ELF-1 (cell line): ENCODE results near the gene JMJD1C.

ENCODE experiments used
- DNase-seq: peaks from one replicate; pipeline ENCODE4 v3.0.0-alpha.2; 2016; ENCODE audit warnings: low read depth, low spot score

JMJD1C gene

DNA sequence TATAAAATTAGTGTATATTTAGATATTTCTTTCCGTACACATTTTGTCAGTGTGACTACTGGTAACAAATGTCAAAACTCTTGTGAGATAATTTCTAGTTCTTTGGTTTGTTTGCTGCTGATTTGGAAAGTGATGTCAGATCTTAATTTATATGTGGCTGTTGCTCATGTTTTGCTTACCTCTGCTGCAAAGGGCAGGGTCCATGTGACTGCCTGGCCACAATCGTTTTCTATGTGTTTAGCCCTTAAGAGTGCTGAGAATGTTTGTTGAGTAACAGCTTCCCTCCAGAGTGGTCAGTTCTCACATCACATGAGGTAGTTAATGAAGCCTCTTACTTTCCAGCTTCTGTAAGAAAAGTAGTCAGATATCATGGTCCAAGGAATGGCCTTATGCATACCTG is 328.5 kb downstream of the JMJD1C start:
- no peak for DNase-seq

DNA sequence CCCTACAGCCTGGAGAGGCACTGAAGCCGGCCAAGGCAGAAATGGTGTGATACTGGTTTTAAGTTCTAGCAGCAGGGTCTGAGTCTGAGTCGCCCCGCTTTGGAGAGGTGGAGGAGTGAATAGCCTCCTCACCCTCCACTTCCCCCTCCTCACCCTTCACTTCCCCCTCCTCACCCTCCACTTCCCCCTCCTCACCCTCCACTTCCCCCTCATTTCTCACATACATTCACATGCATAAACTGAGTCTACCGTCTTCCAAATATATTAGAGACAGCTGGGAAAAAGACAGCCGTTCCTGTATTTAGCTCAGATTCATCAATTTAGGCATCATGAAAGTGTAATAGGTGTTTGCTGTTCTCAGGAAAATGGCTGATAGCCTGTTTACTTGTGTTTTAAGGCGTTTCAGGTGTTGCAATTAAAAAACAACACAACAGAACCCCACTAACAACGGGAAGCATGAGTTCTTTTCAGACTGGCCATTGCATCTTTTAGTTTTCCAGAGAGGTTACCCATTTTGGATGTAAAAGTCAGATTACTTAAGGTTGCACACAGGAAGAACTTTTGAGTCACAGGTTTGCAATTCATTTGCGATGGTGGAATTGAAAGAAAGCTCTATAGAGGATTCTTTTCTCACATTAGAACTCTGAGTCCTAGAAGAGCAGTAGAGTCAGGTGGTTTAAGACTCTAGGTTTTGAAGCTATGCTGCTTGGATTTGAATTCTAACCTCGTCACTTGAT is 331.8 kb downstream of the JMJD1C start:
- no peak for DNase-seq

DNA sequence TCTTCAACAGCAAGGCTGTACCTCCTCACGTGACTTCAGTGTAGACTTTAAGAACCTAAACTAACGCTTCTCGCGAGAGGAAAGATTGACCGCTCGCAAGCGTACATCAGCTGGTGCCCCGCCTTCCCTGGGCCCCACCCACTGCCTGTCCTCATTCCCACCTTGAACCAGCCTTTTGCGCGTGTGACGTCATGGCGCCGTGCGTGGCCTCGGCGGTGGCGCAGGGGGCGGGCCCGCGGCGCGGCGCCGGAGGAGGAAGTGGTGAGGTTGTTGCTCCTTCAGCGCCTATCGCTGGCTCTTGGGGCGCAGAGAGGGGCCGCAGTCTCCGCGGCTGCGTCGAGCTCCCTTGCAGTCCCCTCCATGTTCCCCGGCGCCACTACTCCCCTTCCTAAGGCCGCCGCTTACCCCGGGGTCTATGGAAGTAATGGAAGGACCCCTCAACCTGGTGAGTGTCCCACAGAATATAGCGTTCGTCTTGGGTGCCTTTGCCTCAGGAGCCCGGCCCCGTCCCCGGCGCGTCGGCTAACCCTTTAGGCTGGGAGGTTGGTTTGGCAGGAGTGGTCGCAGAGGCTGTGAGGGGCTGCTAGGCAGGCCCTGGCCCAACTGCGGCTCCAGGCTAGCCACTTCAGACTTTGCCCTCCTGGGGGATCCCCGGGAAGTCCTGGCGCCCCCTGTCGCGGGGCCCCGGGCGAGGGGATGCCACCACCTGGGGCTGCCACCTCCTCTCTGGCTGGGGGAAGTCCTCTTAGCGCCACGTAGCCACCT is 332.5 kb downstream of the JMJD1C start, which contains the start of gene NRBF2:
Gene NRBF2 (plus strand): TSS at position 273 of the 765 bp plus-strand sequence. CDS start 143 bp downstream, at position 416.
- peak; percentile 99 for DNase-seq

DNA sequence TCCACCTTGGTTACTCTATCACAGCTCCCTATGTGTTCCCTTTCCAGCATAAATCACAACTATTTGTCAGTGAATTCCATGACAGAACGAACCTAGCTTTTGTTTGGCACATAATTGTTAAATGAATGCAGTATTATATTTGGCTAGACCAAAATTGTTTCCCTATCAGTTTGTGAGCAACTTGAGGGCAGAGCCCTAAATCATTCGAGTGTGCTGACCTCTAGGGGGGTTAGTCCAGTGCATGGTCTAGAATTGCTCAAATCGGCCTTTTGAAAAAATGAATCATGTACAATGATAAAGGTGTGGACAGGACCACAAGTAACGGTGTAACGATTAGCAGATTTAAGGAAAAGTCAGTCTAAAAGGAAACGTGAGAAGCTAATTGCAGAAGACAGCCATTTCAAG is 333.1 kb downstream of the JMJD1C start:
- DNase-seq = no peak

DNA sequence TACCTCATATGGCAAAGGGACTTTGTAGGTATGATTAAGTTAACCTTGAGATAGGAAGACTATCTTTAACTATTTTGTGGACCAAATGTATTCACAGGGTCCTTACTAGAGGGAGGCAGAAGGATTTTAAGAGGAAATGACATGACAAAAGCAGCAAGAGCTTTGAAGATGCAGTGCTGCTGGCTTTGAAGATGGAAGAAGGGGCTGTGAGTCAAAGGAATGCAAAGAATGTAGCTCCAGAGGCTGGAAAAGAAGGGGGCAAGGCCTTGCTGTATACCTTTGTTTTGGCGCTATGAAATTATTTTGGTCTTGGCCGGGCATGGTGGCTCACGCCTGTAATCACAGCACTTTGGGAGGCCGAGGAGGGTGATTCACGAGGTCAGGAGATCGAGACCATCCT is 335.9 kb downstream of the JMJD1C start:
- DNase-seq = peak; percentile 81

DNA sequence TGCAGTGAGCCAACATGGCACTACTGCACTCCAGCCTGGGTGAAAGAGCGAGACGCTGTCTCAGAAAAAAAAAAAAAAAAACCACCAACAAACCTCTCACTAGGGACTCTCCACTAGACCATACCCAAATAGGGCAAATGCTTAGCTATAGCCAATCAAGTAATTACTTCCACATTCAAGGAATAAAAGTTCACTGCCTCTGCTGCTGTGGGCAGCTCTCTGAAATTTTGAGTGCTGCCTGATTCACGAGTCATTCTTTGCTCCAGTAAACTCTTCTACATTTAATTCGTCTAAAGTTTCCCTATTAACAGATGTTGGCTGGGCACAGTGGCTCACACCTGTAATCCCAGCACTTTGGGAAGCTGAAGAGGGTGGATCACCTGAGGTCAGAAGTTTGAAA is 337.3 kb downstream of the JMJD1C start:
- DNase-seq = no peak

DNA sequence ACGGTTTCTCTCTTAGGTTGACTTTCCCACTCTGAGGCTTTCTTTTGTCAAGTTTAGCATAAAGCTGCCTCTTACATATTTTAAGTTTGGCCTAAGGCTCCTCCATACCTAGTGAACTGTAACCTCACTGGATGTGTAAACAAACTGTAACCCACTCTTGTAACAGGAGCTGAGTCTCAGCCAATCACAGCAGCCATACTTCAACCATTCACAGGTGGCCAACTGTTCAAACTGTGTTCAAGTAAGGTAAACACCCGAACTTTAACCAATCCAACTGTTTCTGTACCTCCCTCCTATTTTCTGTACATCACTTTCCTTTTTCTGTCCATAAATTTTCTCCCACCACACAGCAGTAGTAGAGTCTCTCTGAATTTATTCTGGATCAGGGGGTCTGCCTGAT is 340.3 kb downstream of the JMJD1C start:
- DNase-seq = no peak

DNA sequence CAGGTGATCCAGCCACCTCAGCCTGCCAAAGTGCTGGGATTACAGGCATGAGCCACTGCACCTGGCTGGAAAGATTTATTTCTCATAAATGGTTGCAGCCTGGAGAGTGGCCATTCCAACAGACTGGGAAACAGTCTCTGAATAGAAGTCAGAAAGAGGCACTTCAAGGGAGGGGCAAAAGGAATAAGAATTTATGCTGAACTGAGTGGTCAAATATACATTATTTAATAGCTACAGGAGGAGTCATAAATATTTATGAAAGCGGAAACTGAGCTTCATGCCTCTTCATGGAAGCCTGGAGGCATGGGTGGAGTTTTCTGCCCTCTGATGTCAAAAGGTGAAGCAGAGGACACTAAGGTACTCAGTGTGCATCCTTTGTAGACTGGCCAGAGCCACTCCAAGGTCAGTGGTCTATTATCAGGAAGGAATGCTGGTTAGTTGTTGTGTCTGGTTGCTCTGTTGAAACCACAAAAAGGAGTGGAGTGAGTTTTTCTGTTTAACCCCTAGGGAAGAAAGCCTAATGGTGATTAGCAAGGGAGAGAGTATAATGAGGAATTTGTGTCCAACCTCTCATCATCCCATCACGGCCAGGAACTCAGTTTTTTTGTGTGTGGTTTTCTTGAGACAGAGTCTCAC is 341.9 kb downstream of the JMJD1C start:
- DNase-seq = peak; percentile 12

DNA sequence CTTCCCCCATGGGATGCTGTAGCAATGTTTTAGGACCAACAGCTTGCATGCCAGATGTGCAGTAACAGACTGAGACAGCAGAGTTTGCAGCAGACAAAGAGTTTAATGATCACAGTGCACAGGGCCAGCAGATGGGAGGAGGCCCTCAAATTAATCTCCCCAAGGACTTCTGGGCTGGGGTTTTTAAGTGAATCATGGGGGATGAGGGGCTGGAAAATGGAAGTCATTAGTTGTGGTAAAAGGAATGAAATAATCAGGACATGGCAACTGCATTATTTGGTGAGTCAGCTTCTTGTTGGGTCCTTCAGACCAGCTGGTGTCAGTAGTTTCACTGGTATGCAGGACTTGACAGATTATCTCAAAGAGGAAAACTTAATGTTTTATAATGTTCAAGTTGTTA is 345.2 kb downstream of the JMJD1C start:
- no peak for DNase-seq

DNA sequence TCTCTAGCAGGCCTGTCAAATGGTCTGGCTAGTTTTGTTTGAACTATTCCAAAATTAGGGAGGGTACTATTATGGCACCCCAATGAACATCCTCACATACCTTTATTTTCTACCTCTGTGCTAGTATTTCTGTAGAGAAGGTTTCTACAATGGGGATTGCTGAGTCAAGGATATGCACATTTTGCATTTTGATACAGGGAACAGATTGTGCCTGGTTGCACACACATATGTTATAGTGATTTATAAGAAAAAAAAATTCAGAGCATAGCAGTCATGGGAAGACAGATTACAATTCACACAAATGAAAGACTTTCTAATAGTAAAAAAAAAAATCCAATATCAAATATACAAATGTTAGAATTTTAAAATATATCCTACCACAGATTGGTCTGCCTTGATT is 346.7 kb downstream of the JMJD1C start:
- DNase-seq = no peak
